HG02623 (cell line): ENCODE measurements around the gene GBX1.

Source experiments
- ATAC-seq: cut with Tn5 transposase; IDR thresholded peaks from one replicate; pipeline ENCODE4 v1.9.1; 2021; ENCODE audit warnings: moderate library complexity; ENCODE audit not compliant: unreplicated experiment

GBX1 gene

DNA sequence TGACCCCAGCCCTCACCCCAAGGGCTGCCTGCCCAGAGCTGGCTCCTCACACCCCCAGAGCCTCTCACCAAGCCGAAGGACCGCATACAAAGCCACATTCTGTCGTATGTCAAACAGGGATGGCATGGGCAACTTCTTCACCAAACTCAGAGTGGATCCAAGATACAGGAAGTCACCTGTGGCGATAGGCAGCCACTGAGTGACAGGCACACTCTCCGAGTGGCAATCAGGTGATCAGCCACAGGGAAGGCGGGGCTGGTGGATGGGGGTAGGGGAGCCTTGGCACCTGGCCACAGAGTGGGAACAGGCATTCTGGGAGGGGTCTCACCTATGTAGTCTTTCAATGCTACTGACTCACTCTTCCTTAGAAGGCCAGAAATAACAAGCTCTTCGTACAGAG is 26.7 kb upstream of the GBX1 start:
- ATAC-seq = no peak

DNA sequence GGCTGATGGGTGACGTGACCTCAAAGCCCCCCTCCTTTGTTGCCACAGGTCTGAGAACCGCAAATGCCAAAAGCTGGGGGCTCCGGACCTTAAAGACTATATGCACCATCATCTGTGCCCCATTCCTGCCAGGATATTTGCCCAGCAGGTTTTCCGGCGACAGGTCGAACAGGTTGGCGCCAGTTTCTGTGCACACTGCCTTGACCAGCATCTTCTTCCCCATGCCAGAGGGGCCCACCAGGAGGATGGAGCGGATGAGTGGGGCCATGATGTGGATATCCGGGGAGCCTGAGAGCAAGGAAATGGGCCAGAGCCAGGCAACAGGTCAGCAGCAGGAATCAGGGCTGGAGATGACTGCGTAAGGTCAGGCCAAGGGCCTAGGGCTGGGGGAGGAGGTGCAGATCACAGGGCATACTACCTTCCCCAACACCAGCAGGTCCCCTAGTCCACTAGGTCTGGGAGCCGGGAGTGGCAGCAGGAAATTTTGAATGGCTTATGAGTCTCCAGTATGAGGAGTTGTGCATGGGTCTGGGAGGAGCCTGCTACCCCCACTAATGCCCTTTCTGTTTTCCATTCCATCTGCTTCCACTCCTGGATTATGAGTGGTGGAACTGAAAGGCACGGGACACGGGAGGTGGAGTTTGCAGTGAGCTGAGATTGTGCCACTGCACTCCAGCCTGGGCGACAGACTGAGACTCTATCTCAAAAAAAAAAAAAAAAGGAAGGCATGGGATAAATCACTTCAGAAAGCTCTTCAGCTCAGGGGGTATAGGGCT is 25.9 kb upstream of the GBX1 start:
- ATAC-seq = no peak

DNA sequence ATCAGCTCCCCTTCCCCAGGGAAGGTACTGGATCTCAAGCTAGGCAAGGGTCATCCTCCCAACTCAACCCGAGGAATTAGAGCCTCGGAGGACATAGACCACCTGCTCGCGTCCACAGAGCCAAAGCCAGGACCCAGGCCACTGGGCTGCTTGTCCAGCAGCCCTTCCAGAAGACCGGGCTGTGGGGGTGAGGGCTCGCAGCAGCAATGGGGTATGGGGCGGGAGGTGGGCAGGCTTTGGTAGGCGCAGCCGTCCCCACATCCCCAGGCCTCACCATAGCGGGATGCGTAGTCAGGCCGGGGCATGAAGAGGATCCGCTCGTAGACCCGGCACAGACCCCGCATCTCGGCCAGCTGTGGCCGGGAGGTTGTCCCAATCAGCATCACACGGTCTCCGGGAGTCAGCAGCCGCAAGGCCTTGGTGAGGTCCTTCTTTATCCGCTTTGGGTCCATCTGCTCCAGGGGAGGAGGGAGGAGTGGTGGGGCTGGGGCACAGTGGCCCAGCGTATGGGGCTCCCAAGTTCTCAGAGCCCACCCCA is 24.6 kb upstream of the GBX1 start:
- ATAC-seq = no peak

DNA sequence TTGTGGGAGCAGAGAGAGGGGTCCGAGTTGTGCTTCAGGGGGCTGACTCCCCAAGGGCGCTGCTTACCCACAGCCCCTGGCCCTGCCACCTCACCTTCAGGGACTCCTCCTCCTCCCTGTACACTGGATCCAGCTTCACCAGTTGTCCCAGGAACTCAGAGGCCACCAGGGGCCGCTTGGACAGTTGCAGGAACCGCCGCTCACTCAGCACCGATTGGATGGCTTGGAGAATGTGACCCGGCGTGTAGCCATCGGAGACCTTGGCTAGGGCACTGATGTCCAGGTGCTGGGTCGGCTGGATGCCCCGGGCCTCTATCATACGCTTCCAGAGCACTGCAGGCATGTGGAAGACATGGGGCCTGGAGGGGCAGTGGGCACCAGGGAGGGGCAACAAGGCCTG is 24.1 kb upstream of the GBX1 start:
- no peak for ATAC-seq

DNA sequence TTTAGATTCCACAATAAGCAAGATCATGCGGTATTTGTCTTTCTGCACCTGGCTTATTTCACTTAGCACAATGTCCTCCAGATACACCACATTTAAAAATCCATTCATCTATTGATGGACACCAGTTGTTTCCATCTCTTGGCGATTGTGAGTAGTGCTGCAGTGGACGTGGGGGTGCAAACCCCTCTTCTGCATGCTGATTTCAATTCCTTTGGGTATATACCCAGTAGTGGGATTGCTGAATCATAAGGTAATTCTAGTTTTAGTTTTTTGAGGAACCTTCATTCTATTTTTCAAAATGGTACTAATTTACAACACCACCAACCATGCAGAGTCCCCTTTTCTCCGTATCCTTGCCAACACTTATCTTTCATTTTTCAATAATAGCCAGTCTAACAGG is 21.5 kb upstream of the GBX1 start:
- ATAC-seq = no peak

DNA sequence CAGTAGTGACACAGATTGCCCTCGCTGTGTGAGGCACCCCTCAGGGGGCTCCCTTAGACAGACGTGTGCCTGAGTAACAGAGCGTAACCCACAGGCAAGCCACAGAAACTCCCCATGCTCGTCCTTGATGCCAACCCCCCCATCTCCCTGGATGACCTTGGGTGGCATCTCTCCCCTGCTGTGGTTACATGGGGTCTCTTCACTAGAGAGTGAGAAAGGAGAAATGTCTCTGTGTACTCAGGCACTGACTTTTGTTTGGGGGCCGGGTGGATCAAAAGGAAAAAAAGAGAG is 20.7 kb upstream of the GBX1 start:
- ATAC-seq = no peak

DNA sequence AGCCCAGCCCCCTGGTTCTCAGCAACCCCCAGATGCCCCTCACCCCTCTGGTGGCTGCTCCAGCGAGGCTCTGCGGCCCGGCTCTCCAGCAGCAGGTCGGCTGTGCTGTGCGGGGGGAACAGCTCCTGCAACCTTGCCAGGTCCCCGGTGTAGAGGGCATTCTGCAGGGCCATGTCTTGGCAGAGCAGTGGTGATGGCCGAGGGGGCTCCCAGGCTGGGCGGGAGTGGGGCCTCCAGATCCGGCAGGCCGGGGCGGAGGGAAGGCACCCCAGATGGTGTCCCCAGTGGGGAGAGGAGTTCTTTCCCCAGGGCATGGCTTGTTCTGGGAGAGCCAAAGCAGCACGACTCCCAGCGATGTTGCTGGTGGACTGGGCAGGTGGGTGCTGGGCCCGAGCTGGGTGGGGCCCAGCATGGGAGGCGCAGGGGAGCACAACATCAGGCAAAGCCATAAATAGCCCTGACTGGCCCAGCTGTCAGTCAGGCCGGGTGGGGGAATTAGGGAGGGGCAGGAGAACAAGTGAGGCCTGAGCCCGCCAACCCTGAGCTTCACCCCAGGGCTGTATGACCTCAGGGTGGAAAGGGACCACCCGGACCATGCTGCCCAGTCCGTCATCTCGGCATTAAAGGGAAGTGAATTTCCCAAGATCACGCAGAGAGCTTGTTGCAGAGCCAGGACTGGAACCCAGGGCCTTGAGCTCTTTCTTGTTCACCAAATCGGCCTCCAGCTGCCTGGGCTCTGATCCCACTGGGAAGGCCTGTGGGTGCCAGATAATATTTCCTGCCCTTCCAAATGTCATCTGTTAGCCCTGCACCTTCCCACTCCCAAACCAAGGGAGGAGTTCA is 20.1 kb upstream of the GBX1 start:
- ATAC-seq = no peak

DNA sequence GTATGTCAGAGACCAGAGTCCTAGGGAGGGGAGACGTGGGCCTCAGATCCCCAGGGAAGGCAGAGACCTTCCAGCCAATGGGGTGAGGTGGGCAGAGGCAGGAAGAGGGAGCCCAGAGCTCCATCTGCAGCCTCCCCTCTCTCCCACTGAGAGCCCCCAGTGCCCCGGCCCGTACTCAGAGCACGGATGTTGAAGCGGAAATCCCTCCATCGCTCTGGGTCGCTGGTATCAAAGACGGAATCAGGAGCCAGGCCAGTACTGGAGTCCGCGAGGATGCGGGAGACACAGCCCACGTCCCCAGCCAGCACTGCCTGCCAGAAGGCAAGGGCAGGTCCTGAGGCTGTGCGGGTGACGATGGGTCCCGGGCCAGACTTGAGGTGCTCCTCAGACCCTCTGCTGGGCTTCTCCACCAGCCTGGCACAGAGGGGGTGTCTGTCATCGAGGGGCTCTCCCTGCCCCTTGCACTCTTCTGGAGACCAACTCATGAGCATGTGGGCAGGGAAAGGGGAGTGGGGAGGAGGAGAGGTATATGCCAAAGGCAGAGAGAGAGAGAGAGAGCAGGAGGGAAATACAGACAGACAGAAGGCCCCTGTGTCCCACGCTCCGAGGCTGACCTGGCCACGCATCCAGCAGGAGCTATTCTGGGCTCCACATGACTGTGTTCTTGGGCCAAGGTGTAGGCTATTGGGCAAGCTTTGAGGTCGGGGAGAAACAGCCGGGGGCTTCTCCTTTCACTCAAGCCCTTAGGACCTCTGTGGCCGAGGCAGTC is 19.3 kb upstream of the GBX1 start, which contains the start of gene ASB10:
ASB10 (minus strand) TSS at position 611 of the 769 bp plus-strand sequence; CDS start at position 491, 120 bp downstream.
- ATAC-seq = no peak

DNA sequence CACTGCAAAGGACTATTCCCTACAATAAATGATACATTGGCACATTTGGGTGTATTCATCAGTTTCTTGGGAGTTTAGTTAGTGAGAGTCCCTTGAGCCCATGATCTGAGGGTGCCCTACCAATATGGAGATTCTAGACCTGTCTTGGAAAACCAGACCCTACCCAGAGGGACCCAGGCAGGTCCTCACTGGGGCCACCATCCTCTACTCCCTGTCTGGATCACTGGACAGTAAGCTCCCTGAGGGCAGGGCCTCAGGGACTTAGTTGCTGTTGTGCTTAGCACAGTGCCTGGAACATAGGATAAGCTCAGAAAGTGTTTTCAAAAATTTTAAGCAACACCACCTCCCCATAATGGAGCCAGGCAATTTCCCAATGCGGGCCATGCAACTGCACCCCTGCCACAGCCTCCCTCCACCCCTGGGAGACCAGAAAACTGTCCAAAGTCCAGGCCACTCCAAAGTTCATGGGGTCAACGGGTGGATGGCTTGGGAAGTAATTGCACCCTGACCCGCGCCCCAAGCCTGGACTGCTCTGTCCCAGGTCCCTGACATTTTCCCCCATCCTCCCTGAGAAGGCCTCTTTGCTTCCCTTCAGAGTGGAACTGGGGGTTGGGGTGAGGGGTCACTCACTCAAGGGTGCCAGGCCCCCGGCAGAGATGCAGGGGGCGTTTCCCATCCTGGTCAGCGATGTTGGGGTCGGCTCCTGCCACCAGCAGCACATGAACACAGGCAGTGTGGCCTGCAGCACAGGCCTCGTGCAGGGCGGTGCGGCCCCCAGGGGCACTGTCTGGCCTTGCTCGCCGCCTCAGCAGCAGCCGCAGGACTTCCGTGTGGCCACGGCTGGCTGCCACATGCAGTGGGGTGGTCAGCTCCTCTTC is 18.5 kb upstream of the GBX1 start:
- no peak for ATAC-seq

DNA sequence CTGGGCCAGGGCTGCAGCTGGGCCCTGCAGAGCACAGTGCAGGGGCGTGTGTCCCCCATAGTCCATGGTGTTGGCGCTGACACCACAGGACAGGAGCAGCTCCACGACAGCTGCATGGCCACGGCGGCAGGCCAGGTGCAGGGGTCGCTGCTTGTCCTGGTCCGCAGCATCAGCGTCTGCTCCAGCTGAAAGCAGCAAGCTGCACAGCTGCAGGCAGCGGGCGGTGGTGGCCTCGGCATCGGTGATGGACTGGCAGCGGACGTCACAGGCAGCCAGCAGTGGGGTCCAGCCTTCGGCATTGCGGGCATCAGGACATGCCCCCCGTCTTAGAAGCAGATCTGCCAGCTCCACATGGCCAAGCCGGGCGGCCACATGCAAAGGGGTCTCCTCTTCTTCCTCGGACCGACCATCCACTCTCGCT is 13.5 kb upstream of the GBX1 start:
- ATAC-seq = no peak

DNA sequence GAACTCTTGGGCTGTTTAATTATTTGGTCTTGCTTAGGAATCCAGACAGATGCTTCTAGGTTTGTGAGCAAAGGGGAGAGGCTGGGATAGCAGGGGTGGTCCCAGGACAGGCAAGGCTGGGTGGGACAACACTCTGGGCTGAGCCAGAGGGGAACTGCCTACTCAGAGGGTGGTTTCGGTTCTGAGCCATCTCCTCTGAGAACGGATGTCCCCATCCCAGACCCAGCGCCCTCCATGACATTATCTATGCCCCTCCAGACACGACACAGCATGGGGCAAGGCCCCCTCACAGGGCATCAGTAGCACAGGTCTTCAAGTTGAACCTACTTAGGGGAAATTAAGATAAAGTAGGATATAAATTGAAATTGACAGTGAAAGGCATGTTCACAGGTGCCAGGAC is 12.5 kb upstream of the GBX1 start:
- no peak for ATAC-seq

DNA sequence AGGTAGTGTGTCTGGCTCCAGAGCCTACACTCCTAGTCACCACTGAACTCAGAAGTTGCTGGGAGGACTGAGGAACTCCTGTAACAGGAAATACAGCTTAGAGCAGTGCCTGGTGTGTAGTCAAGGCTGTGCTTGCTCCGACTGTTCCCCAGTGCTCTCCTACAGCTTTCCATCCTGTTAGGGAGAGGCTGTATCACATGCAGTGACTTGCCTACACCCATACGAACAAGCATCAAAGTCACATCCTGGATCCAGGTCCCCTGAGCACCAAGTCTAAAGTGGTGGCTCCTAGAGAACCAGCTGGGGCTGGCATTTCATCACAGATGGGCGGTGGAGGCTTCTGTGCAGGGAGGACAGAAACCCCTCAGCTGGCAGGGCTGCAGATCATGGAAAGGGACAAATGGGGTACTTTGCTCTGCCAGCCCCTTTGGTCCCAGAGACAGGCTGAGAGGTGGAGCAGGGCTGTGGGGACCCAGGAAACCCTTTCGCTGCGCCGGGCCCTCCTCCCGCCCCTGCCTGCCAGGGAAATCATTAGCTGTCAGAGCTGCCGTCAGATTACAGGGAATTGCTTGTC is 11.9 kb upstream of the GBX1 start:
- no peak for ATAC-seq

DNA sequence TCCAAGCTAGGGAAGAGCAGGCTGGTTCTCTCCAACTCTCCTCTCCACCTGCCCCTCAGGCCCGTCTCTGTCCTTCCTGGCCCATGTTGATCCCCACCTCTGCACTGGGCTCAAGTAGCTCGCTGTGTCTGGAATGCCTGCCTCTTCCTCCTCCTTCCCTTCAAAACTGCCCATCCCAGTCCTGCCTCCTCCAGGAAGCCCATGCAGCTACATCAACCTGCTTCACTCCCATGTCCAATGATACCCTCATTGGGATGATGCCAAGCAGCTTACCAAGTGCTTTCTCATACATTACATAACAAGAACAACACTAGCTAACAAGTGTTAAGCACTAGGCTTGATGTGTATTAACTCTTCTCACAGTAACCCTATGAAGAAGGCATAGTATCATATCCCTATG is 11.3 kb upstream of the GBX1 start:
- ATAC-seq = no peak

DNA sequence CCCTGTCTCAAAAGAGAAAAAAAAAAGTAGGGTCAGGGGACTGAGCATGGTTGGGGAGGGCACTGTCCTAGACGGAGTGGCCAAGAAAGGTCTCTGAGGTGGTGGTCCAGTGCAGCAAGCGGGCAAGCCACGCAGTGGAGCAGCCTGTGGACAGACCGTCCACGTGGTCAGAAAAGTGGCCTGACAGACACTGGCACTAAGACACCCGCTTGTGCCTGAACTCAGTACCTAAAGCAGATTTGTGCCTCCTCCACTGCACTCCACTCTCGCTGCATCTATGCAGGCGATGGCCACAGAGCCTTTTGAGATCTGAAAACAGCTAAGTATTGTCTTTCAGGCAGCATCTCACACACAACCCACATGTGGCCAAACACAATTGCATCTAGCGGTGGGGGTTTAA is 10.7 kb upstream of the GBX1 start:
- no peak for ATAC-seq

DNA sequence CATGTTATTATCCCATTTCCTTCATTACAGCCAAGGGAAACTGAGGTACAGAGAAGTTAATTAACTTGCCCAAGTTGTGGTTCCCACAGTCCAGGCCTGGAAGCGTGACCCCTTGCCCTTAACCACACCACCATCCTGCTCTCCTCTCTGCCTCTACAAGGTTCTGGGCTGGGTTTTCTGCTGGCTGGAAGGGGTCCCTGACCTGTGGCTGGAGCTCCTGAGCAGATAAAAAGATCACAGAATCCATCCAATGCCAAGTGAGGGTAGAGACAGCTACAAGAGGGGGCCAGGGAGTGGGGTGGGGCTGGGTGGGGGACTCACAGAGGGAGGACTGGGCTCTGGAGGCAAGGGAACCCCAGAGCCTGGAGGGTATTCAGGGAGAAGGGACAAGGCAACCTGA is 9.8 kb upstream of the GBX1 start:
- no peak for ATAC-seq

DNA sequence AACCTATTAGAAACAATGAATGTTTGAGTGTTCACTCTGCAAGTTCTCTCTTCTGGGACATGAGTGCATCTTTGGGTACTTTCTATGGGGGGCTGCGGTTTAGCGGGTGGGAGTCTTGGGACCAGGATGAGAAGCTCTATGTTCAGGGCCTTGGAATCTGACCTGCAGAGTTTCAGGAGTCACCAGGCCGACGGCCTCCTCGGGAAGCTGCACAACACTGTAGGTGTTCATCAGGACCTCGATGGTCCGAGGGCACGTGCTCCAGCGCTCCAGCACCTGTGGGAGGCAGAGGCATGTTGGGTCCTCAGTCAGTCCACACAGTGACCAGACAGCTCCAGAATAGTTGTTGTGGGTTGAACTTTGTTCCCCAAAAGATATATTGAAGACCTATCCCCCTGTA is 8.9 kb upstream of the GBX1 start:
- no peak for ATAC-seq

DNA sequence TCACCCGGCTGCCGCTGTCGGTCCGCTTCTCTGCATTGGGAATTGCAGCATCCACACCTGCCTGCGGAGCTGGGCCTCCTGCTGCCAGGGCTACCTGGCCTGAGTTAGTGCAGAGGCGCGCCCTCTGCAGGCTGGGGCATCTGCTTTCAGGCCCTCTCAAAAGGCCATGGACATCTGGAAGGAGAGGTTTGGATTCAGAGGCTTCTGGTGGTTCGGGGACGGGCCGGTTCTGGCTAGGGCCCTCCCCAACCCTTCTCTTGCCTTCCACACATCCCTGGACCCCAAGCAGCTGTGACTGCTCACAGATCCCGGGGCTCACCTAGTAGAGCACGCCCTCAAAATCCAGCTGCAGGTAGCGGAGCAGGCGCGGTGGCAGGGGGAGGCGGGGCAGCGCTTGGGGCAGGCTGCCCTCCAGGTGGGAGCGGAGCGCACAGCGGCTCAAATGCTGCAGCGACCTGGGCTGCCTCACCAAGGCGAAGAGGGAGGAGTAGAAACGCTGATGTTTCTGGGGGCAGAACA is 8.4 kb upstream of the GBX1 start:
- no peak for ATAC-seq

DNA sequence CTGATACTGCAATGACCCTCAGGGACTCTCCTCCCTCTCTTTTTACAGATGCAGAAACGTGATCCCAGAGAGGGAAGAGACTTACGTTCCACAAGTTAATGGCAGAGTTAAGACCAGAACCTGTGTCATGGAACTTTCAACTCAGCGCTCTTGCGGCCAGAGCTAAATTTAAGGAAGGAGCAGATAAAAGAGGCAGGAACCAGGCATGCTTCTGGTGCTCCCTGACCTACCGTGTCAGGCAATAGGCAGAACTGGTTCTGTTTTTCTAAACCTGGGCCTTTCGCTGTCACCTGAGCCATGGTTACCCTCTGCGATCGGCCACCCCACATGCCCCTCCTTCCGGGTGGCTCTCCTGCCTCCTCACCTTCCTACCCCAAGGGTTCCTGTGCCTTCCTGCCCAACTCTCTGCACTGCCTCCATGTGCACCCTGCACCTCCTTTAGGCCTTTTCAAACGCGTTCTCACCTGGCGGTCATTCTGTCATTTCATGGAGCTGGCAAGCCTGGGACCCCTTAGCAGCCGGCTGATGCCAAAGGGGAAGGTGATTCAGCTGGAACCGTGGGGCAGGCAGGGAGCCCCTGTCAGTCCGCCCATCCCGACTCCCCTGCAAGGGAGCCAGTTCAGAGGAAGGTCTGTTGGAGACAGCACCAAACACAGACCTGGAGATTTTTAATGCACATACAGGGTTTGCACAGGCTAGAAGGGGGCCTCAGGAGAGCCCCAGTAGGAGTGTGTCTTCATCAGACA is 7.7 kb upstream of the GBX1 start:
- no peak for ATAC-seq
